Stimulated activated CD4-positive, alpha-beta T cell treated with anti-CD3 and anti-CD28 coated beads, TNF-alpha, amount 100 ng/mL, for 4 hours (primary cell): ENCODE results near the gene GCNA.
"Not testable (repeated sequence)": the region's sequence is repeated elsewhere in the genome, so short reads cannot be mapped to it uniquely, and the experiment has no call there.

ENCODE experiments used
- DNase-seq, 3 experiments: peaks; one replicate each; pipeline ENCODE4 v3.0.0-alpha.2; 2020; ENCODE audit warnings: low read depth in 3 of 3

The GCNA gene

GRCh38 chrX:71558920-71559319 is 19.3 kb upstream of the GCNA start:
- DNase-seq, result no peak

GRCh38 chrX:71559773-71560172 is 18.5 kb upstream of the GCNA start:
- DNase-seq, result not testable (repeated sequence)

GRCh38 chrX:71563921-71564320 is 14.3 kb upstream of the GCNA start:
- no peak for DNase-seq

GRCh38 chrX:71565474-71566041 is 12.7 kb upstream of the GCNA start:
- DNase-seq, result no peak

GRCh38 chrX:71571390-71571789 is 6.8 kb upstream of the GCNA start:
- DNase-seq, result not testable (repeated sequence)

GRCh38 chrX:71573590-71573989 is 4.6 kb upstream of the GCNA start:
- no peak for DNase-seq

GRCh38 chrX:71577682-71578081 is 555 bp upstream of the GCNA start:
- no peak for DNase-seq

GRCh38 chrX:71579136-71579989 is 1.1 kb downstream of the GCNA start:
- DNase-seq, result no peak

- no peak for DNase-seq
These were observed 1.7 kb downstream of the GCNA start for GRCh38 chrX:71579990-71580380.

GRCh38 chrX:71581210-71581609 is 3.0 kb downstream of the GCNA start:
- DNase-seq, result no peak

- no peak for DNase-seq
These were observed 8.7 kb downstream of the GCNA start for GRCh38 chrX:71586929-71587328.

- not testable (repeated sequence) for DNase-seq
These were observed 15.0 kb downstream of the GCNA start for GRCh38 chrX:71593210-71593609.

GRCh38 chrX:71599965-71600364 is 21.7 kb downstream of the GCNA start:
- DNase-seq, result no peak

GRCh38 chrX:71603618-71604017 is 25.4 kb downstream of the GCNA start:
- no peak for DNase-seq

GRCh38 chrX:71604141-71604540 is 25.9 kb downstream of the GCNA start:
- DNase-seq, result no peak

- DNase-seq, result no peak
These were observed 26.7 kb downstream of the GCNA start for GRCh38 chrX:71604796-71605568.

- DNase-seq, result no peak
These were observed 28.4 kb downstream of the GCNA start for GRCh38 chrX:71606536-71607216.

- DNase-seq, result no peak
These were observed 29.3 kb downstream of the GCNA start for GRCh38 chrX:71607488-71607887.

- DNase-seq, result no peak
These were observed 31.0 kb downstream of the GCNA start for GRCh38 chrX:71609095-71609750.

- not testable (repeated sequence) for DNase-seq
These were observed 33.5 kb downstream of the GCNA start for GRCh38 chrX:71611736-71612135.

- DNase-seq, result no peak
These were observed 34.0 kb downstream of the GCNA start for GRCh38 chrX:71612256-71612655.

- DNase-seq, result no peak
These were observed 36.8 kb downstream of the GCNA start for GRCh38 chrX:71615056-71615455.
